Fibroblast of the aortic adventitia (primary cell): ENCODE measurements around the gene TAF11L5. TPM values are rescaled to one million over a fixed set of nuclear protein-coding genes. Genes with fewer than 3 reads are reported as not detected.
"Not testable (repeated sequence)": the region's sequence is repeated elsewhere in the genome, so short reads cannot be mapped to it uniquely, and the experiment has no call there.

ENCODE experiments used
- DNase-seq: peaks from one replicate; pipeline ENCODE4 v3.0.0-alpha.2; 2010; ENCODE audit warnings: low read depth
- H3K4me3 ChIP-seq: 2 replicates; pipeline ENCODE4 v1.5.1; 2011; ENCODE audit warnings: low read depth, mild to moderate bottlenecking, control low read depth, low read length, moderate library complexity
- small RNA-seq: library from RNA; depleted of rRNA; stranded (forward); fragments of <200 nt; gene quantifications from one replicate; pipeline ENCODE3, GENCODE V24; 2012
- total RNA-seq: library from RNA; depleted of rRNA; stranded (reverse); fragments of >200 nt; gene quantifications from 2 replicates; pipeline ENCODE4 v1.2.3, GENCODE V29; 2012; ENCODE audit warnings: low replicate concordance
- TF ChIP-seq, protein P1 (sequence below): IDR thresholded peaks from 2 replicates; pipeline ENCODE4 v1.5.1; 2011; ENCODE audit warnings: mild to moderate bottlenecking, low read length, control low read depth, inconsistent platforms; ENCODE audit not compliant: insufficient read depth

The TAF11L5 gene
- total RNA-seq, 1 donor, result not detected

DNA sequence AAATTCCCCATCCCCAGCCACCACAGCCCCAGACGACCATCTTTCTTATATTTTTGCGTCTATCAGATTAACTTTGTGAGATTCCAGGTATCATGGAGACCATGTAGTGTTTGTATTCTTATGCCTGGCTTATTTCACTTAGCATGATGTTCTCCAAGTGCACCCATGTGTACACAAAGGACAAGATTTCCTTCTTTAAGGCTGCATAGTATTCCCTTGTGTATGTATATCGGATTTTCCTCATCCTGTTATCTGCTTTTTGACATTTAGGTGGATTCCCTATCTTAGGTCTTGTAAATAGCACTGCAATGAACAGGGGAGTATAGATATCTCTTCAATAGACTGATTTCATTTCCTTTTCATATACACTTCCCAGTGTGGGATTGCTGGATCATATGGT, 32.3 kb upstream of the TAF11L5 start:
- no peak overlapping the region for H3K4me3 ChIP-seq
- TF ChIP-seq, protein P1, sequence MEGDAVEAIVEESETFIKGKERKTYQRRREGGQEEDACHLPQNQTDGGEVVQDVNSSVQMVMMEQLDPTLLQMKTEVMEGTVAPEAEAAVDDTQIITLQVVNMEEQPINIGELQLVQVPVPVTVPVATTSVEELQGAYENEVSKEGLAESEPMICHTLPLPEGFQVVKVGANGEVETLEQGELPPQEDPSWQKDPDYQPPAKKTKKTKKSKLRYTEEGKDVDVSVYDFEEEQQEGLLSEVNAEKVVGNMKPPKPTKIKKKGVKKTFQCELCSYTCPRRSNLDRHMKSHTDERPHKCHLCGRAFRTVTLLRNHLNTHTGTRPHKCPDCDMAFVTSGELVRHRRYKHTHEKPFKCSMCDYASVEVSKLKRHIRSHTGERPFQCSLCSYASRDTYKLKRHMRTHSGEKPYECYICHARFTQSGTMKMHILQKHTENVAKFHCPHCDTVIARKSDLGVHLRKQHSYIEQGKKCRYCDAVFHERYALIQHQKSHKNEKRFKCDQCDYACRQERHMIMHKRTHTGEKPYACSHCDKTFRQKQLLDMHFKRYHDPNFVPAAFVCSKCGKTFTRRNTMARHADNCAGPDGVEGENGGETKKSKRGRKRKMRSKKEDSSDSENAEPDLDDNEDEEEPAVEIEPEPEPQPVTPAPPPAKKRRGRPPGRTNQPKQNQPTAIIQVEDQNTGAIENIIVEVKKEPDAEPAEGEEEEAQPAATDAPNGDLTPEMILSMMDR, result no peak
- DNase-seq, result no peak

DNA sequence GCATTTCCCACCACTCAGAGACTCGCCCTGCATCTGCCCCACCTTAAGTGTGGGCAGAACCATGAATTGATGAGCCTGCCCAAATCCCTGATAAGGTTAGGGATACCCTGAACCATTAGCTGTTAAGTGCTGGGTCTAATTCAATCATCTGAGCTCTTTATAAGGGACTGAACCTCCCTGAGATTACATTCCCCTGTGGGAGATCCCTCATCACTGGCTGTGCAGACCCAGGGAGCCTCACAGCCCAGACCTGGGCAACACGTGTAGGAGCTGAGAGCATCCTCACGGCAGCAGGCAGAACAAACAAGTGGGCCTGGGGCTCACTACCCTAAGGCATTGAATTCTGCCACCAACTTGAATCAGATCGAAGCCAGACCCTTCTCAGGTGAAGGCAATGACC, 27.6 kb upstream of the TAF11L5 start:
- DNase-seq, result no peak
- TF ChIP-seq, protein P1, result no peak
- no peak overlapping the region for H3K4me3 ChIP-seq

DNA sequence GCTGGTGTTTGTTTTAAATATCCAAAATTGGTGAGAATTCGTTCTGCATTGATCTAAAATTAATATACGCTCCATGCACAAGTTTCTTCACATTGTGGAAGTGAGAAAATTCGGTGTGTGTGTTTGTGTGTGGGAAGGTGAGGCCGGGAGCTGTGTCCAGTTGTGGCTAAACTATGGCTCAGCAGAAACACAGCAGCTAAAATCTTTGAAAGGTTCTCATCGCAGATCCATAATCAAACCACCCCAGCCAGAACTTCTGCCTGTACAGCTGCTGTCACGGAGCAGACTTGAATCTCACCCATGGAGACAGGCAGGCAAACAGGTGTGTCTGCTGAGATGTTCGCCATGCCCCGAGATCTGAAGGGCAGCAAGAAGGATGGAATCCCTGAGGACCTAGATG, 27.1 kb upstream of the TAF11L5 start, which contains the start of gene TAF11L2:
Gene TAF11L2, plus strand, starts transcription at position 301 of the 400 bp plus-strand sequence.
- H3K4me3 ChIP-seq, DNase-seq: not testable (repeated sequence)

DNA sequence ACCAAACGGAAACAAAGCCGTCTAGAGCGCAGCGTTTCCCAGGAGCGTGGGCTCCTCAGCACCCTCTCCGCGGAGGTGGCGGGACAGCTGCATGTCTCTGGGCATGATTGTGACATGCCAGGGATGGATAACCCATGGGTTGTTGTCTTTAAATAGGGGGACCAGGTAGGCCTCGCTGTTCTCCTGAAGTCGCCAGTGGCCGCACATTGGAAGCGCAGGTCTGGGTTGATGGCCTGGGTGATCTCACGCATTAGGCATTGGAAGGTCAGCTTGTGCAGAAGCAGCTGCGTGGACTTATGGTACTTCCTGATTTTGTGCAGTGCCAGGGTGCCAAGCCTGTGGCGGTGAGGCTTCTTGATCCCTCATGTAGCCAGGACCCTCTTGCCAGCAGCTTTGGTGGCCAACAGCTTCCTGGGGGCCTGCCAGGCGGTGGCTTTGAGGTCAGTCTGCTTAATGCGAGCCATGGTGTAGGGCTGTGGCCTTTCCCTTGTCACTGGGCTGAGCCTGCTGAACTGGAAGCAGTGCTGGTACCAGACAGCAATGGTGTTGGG, 13.2 kb upstream of the TAF11L5 start:
- TF ChIP-seq, protein P1, result no peak

DNA sequence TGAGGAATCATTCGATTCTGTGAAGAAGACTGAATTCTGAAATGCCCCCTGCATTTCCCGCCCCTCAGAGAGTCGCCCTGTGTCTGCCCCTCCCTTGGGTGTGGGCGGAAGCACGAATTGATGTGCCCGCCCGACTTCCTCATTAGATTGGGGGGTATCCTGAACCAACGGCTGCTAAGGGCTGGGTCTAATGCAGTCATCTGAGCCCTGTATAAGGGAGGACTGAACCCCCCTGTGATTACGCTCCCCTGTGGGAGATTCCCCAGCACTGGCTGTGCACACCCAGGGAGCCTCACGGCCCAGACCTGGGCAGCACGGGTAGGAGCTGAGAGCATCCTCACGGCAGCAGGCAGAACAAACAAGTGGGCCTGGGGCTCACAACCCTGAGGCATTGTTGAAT, 7.5 kb upstream of the TAF11L5 start:
- not testable (repeated sequence) for H3K4me3 ChIP-seq, DNase-seq

More for the DNA sequence above, 13.2 kb upstream of the TAF11L5 start:
- no peak overlapping the region for H3K4me3 ChIP-seq
- DNase-seq, result no peak

DNA sequence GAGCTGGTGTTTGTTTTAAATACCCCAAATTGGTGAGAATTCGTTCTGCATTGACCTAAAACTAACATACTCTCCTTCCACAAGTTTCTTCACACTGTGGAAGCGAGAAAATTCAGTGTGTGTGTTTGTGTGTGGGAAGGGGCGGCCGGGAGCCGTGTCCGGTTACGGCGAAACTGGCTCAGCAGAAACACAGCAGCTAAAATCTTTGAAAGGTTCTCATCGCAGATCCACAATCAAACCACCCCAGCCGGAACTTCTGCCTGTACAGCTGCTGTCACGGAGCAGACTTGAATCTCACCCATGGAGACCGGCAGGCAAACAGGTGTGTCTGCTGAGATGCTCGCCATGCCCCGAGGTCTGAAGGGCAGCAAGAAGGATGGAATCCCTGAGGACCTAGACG, 7.0 kb upstream of the TAF11L5 start, which contains the start of gene TAF11L3:
Gene TAF11L3, plus strand, starts transcription at position 301 of the 400 bp plus-strand sequence.
- not testable (repeated sequence) for H3K4me3 ChIP-seq, DNase-seq

DNA sequence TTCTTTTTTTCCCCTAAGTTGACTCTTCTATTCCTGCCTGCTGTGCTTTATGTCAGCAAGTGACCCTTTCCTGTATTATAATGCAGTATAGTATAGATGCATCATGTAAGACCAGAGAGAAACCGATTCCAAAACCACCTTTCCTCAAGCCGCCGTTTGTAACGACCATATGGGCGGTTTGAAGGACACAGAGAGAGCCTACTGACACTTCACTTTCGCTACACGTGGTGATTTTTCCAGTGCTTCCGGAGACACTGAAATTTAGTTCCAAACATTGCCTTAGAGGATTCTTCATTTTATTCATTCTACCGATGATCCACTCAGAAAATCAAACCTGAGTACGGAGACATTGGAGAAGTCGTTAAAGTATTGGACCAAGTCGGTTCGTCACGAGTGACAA, 5.5 kb upstream of the TAF11L5 start:
- H3K4me3 ChIP-seq, DNase-seq: not testable (repeated sequence)

DNA sequence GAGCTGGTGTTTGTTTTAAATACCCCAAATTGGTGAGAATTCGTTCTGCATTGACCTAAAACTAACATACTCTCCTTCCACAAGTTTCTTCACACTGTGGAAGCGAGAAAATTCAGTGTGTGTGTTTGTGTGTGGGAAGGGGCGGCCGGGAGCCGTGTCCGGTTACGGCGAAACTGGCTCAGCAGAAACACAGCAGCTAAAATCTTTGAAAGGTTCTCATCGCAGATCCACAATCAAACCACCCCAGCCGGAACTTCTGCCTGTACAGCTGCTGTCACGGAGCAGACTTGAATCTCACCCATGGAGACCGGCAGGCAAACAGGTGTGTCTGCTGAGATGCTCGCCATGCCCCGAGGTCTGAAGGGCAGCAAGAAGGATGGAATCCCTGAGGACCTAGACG, 3.5 kb upstream of the TAF11L5 start, which contains the start of gene TAF11L4:
Gene TAF11L4, plus strand, starts transcription at position 301 of the 400 bp plus-strand sequence.
- DNase-seq, H3K4me3 ChIP-seq: not testable (repeated sequence)

DNA sequence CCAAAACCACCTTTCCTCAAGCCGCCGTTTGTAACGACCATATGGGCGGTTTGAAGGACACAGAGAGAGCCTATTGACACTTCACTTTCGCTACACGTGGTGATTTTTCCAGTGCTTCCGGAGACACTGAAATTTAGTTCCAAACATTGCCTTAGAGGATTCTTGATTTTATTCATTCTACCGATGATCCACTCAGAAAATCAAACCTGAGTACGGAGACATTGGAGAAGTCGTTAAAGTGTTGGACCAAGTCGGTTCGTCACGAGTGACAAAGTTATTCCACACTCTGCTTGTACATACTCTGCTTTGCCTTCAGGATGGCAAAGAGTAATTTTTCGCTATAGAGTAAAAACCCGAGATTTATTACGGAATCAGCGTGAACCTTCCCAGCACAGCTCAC, 1.5 kb downstream of the TAF11L5 start:
- DNase-seq, result peak; percentile 10
- not testable (repeated sequence) for H3K4me3 ChIP-seq

DNA sequence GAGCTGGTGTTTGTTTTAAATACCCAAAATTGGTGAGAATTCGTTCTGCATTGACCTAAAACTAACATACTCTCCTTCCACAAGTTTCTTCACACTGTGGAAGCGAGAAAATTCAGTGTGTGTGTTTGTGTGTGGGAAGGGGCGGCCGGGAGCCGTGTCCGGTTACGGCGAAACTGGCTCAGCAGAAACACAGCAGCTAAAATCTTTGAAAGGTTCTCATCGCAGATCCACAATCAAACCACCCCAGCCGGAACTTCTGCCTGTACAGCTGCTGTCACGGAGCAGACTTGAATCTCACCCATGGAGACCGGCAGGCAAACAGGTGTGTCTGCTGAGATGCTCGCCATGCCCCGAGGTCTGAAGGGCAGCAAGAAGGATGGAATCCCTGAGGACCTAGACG, 3.3 kb downstream of the TAF11L5 start, which contains the start of gene TAF11L6:
Gene TAF11L6, plus strand, starts transcription at position 301 of the 400 bp plus-strand sequence.
- not testable (repeated sequence) for H3K4me3 ChIP-seq, DNase-seq

Small RNAs within 50 kb of the gene (small RNA-seq; reads per million reads assigned to genes)
- not detected for gene AC106774.3

Other genes starting within 250 kb of the TAF11L5 start
- gene TAF11L2, start 27.0 kb upstream of the TAF11L5 start, total RNA-seq, result not detected in 2 replicates
- not detected in 2 replicates for gene TAF11L3, start 6.9 kb upstream of the TAF11L5 start, total RNA-seq
- not detected in 2 replicates for gene TAF11L4, start 3.4 kb upstream of the TAF11L5 start, total RNA-seq
- gene TAF11L6, start 3.4 kb downstream of the TAF11L5 start, total RNA-seq, result not detected in 2 replicates
- not detected in 2 replicates for gene TAF11L7, start 60.5 kb downstream of the TAF11L5 start, total RNA-seq
- not detected in 2 replicates for gene TAF11L8, start 65.7 kb downstream of the TAF11L5 start, total RNA-seq
- not detected in 2 replicates for gene TAF11L9, start 69.2 kb downstream of the TAF11L5 start, total RNA-seq
- gene TAF11L10, start 72.6 kb downstream of the TAF11L5 start, total RNA-seq, result not detected in 2 replicates
- not detected in 2 replicates for gene TAF11L11, start 78.9 kb downstream of the TAF11L5 start, total RNA-seq
- not detected in 2 replicates for gene TAF11L12, start 85.2 kb downstream of the TAF11L5 start, total RNA-seq
- gene TAF11L13, start 106.9 kb downstream of the TAF11L5 start, total RNA-seq, result not detected in 2 replicates
- gene TAF11L14, start 109.2 kb downstream of the TAF11L5 start, total RNA-seq, result not detected in 2 replicates